Fibroblast of mammary gland (primary cell): ENCODE results near the gene RASL12.

Experiments used
- DNase-seq: peaks from one replicate; pipeline ENCODE4 v3.0.0-alpha.2; 2010; ENCODE audit warnings: low read depth
- H3K4me3 ChIP-seq: 2 replicates; pipeline ENCODE4 v1.5.1; 2011; ENCODE audit warnings: low read depth, mild to moderate bottlenecking, low read length, moderate library complexity; ENCODE audit not compliant: control insufficient read depth
- CTCF ChIP-seq: conservative IDR thresholded peaks from 2 replicates; pipeline ENCODE4 v1.5.1; 2011; ENCODE audit warnings: low read depth, low read length, inconsistent platforms; ENCODE audit not compliant: control insufficient read depth, insufficient read depth

RASL12 gene

GRCh38 chr15:65059931-65060596 is 7.7 kb downstream of the RASL12 start:
- no peak for DNase-seq
- no peak for TF ChIP-seq CTCF
- H3K4me3 ChIP-seq, result no peak overlapping the region

DNA sequence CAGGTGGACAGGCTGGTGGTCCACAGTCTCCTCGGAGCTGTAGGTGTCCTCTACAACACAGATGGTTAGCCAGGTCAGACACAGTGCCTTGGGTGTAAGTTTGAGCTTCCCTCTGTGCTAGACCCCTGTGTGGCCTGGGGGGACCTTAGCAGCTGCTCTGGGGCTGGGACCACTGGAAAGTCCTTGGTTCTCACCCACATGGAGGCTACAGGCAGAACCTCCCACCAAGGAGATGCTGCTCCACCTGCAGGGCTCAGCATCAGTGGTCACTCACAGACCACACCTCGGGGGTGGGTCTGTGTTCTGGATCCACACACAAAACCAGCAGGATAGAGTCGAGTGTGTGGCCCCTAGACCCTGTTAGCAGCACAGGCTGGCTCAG is 8.4 kb downstream of the RASL12 start:
- no peak overlapping the region for H3K4me3 ChIP-seq
- DNase-seq, result no peak
- TF ChIP-seq CTCF, result no peak

GRCh38 chr15:65058394-65059368 is 9.1 kb downstream of the RASL12 start:
- DNase-seq, result no peak
- no peak for TF ChIP-seq CTCF
- no peak overlapping the region for H3K4me3 ChIP-seq

DNA sequence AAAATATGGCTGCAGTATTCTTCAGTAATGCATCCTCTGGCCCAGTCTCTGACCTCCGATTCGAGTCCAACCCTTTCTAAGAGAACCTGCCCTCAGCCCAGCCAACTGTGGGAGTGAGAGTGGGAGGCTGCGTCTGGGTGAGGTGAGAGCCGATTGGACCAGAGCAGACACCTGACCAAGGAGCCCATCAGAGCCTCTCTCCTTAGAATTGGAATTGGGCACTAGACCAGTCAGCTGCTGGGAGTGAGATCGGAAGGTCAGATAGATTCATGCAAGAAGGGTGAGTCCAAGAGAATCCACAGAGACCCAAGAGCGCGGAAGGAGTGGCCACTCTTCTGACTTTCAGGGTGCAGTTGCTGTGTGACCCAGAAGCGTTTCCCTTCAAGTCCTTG is 10.2 kb downstream of the RASL12 start:
- H3K4me3 ChIP-seq, result no peak overlapping the region
- no peak for DNase-seq
- TF ChIP-seq CTCF, result no peak

GRCh38 chr15:65056868-65057548 is 10.8 kb downstream of the RASL12 start:
- TF ChIP-seq CTCF, result no peak
- H3K4me3 ChIP-seq, result no peak overlapping the region

DNA sequence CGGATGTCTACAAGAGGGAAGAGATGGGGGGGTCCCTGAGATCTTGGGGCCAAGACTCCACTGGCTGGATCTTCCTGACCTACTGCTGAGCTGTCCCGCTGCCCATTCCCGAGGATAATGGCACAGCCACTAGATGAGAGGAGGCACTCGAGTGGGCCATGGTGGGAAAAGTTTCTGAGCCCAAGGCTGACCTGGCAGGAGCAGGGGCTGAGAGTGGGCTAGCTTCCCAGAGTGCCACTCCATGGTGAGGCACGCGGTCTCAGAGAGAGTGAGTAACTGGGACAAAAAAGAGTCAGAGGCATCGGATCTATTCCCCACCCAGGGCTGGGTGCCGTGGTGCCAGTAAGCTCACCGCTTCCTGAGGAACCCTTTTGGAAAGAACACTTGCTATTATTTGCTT is 11.7 kb downstream of the RASL12 start:
- no peak for DNase-seq
- no peak overlapping the region for H3K4me3 ChIP-seq
- no peak for TF ChIP-seq CTCF

More at GRCh38 chr15:65056868-65057548, 10.8 kb downstream of the RASL12 start:
- DNase-seq, result no peak
